Coronary artery (tissue), 2 donors: ENCODE results near the gene LGALS4.
"Not testable (repeated sequence)": the region's sequence is repeated elsewhere in the genome, so short reads cannot be mapped to it uniquely, and the experiment has no call there.

Experiments
- DNase-seq: peaks from one replicate; pipeline ENCODE4 v3.0.0-alpha.2; 2017; ENCODE audit warnings: low spot score
- H3K27ac ChIP-seq, 2 donors: fragments of 200-600 bp; sonication (generic); one replicate each; pipeline ENCODE4 v1.5.1; 2016 to 2019
- H3K4me3 ChIP-seq: fragments of 200-600 bp; sonication (generic); 2 replicates; pipeline ENCODE4 v1.5.1; 2016; ENCODE audit warnings: mild to moderate bottlenecking, moderate library complexity
- TF ChIP-seq, protein P1 (sequence below): fragments of 200-600 bp; sonication (generic); IDR thresholded peaks from one replicate; pipeline ENCODE4 v1.5.1; 2019; ENCODE audit warnings: antibody characterized with exemption

Gene LGALS4

DNA sequence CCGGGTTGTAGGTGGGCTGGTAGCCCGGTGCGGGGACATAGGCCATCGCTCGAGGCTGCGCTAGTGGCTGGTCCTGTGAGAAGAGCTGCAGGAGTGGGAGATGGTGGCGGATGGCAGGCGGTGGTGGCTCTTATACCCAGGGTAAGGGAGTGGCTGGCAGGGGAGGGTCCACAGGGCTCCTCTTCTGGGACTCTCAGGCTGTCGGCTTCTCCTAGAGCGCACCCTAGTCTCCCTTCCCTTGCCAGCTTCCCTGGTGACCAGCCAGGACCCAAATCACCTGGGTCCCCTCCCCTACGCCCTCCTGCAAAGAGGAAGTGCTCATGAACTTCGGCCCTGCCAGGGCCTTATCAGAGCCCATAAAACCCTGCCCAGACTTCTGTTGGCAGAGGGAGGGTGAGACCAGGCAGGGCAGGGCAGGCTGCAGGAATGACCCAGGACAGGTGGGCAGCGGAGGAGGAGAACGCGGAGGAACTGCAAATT, at the start of gene LGALS4:
Gene LGALS4 (minus strand): TSS at position 105 of the 480 bp plus-strand sequence. CDS start 59 bp downstream, at position 46.
- TF ChIP-seq, protein P1, sequence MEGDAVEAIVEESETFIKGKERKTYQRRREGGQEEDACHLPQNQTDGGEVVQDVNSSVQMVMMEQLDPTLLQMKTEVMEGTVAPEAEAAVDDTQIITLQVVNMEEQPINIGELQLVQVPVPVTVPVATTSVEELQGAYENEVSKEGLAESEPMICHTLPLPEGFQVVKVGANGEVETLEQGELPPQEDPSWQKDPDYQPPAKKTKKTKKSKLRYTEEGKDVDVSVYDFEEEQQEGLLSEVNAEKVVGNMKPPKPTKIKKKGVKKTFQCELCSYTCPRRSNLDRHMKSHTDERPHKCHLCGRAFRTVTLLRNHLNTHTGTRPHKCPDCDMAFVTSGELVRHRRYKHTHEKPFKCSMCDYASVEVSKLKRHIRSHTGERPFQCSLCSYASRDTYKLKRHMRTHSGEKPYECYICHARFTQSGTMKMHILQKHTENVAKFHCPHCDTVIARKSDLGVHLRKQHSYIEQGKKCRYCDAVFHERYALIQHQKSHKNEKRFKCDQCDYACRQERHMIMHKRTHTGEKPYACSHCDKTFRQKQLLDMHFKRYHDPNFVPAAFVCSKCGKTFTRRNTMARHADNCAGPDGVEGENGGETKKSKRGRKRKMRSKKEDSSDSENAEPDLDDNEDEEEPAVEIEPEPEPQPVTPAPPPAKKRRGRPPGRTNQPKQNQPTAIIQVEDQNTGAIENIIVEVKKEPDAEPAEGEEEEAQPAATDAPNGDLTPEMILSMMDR, result no peak
- DNase-seq, result no peak
- Histone ChIP-seq H3K27ac (no peak within 1 kb of the TSS), H3K4me3 (no peak within 1 kb of the TSS)

- H3K27ac ChIP-seq, result no peak overlapping the region
- TF ChIP-seq, protein P1, result no peak
- no peak overlapping the region for H3K4me3 ChIP-seq
- DNase-seq, result no peak
These were observed 48.6 kb upstream of the LGALS4 start for GRCh38 chr19:38861368-38861767.

GRCh38 chr19:38859631-38860204, 47.0 kb upstream of the LGALS4 start:
- not testable (repeated sequence) for H3K4me3 ChIP-seq, H3K27ac ChIP-seq, DNase-seq

DNA sequence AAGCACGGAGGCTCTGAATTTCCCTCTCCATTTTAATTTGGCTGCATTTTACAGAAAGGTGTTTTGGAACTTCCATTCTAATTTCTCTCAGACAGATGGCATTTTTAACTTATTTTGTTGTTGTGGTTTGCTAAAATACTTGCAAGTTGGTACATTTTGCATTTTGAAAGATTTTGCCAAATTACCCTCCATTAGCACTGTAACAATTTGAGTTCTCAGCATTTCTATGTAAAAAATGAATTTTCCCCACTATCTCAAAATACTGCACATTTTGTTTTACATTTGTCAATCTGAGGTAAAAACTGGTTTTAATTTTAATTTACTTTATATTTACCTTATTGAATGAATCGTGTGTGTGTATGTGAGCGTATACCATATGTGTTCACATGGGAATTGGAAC, 44.1 kb upstream of the LGALS4 start:
- DNase-seq, result no peak
- Histone ChIP-seq H3K27ac (peak overlapping the region in 1 of 2 donors; percentile 32), H3K4me3 (no peak overlapping the region)
- TF ChIP-seq, protein P1, result no peak

- H3K4me3 ChIP-seq, H3K27ac ChIP-seq, DNase-seq: not testable (repeated sequence)
These were observed 43.0 kb upstream of the LGALS4 start for GRCh38 chr19:38855751-38856150.

DNA sequence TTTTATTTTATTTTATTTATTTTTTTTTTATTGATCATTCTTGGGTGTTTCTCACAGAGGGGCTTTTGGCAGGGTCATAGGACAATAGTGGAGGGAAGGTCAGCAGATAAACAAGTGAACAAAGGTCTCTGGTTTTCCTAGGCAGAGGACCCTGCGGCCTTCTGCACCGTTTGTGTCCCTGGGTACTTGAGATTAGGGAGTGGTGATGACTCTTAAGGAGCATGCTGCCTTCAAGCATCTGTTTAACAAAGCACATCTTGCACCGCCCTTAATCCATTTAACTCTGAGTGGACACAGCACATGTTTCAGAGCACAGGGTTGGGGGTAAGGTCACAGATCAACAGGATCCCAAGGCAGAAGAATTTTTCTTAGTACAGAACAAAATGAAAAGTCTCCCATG, 42.2 kb upstream of the LGALS4 start:
- DNase-seq, result not testable (repeated sequence)

GRCh38 chr19:38853214-38853613, 40.5 kb upstream of the LGALS4 start:
- DNase-seq, result no peak
- peak overlapping the region in 1 of 2 donors; percentile 99 for H3K27ac ChIP-seq
- peak overlapping the region; percentile 83 for H3K4me3 ChIP-seq
- TF ChIP-seq, protein P1, result no peak

More for the DNA sequence above, 42.2 kb upstream of the LGALS4 start:
- not testable (repeated sequence) for H3K27ac ChIP-seq, H3K4me3 ChIP-seq

GRCh38 chr19:38852231-38853044, 39.7 kb upstream of the LGALS4 start:
- DNase-seq, result peak; percentile 84
- TF ChIP-seq, protein P1, result no peak
- H3K4me3 ChIP-seq, result peak overlapping the region; percentile 83
- peak overlapping the region; percentile 96 to 99 for H3K27ac ChIP-seq
